ENCODE data around the gene MEN1.

MEN1 gene

DNA sequence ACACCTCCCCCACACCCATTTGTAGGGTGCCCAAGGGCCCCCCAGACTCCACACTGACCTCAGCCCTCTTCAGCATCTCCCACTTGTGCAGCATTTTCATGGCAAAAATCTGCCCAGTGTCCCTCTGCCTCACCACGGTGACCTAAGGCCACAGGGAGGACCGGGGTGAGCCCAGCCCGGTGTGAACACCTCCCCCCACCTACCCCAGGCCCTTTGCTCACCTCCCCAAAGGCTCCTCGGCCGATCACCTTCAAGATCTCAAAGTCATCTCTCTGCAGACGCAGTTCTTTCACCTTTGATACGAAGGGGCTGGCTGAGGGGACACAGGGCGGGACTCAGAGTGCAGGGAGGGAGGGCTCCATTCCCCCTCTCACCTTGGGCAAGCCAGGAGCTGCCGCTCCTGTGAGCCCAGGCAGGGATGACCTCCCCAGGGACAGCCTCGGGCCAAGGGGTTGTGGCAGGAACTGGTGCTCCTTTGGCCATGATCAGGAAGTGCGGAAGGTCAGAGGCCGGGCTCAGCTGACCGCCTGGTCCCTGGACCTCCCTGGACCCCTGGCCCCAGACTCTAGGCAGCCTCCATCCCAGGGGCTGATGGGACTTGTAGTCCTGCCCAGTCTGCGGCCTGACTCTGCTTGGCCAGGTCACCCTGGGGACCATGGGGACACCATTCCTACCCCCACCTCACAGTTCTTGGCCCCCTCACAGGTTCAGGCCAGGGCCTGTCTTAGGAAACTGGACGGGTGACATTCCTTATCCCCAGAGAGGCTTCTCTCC, 31.4 kb upstream of the MEN1 start:
- Mint-ChIP-seq H3K27me3 (no peaks in the 10 kb centered on the region), H3K27ac (no peak overlapping the region)

DNA sequence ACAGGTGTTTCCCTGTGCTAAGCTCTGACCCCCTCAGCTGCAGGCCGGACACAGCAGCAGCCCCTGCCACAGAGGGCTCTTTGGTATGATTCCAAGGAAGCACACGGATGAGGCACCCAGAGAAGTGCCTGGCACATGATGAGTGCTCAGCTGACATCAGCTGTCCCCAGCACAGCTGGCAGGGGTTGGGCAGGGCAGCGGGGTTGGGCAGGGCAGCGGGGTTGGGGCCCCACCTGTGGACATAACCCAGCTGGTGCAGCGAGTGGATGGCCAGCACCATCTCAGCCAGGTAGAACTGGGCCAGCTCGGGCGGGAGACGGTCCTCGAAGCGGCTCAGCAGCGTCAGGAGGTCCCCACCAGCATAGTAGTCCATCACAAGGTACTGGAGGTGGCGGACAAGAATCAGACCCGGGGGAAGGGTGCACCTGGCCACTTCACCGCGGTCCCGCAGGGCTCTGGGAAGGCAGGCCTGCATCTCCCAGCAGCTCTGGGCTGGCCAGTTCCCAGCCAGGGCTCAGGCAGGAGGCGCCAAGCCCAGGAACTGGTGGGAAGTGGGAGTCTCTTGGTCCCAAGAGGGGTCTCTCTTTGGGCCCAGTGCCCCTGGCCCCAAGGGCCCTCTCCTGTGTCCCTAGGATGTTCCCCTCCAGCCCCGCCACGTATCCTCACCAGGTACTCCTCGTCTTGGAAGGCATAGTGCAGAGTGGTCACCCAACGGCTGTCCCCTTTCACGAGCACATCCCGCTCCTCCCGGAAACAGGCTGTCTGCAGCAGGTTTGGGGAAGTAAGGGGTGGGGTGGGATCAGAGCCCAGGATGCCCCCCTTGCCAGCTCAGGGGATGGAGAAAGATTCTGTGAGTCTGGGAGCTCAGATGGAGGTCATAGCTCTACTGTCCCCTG, 29.8 kb upstream of the MEN1 start:
- ATAC-seq (ENCODE audit: low read depth) (no peak), DNase-seq (ENCODE audit: low spot score in 2 of 2) (no peak)
- no peak overlapping the region for H3K27ac Mint-ChIP-seq
- no peaks in the 10 kb centered on the region for H3K27me3 Mint-ChIP-seq
- no peaks in the 10 kb centered on the region for H3K9me3 Mint-ChIP-seq
- peaks cover 5% of the 10 kb centered on the region for H3K36me3 Mint-ChIP-seq
- no peak overlapping the region for H3K4me3 Mint-ChIP-seq
- peaks cover 12% of the 10 kb centered on the region for H3K4me1 Mint-ChIP-seq

More for the DNA sequence above, 31.4 kb upstream of the MEN1 start:
- H3K9me3 Mint-ChIP-seq: no peaks in the 10 kb centered on the region
- no peak for ATAC-seq (ENCODE audit: low read depth)
- no peak for DNase-seq (ENCODE audit: low spot score in 2 of 2)
- no peak overlapping the region for H3K4me3 Mint-ChIP-seq
- H3K4me1 Mint-ChIP-seq: peaks cover 14% of the 10 kb centered on the region
- H3K36me3 Mint-ChIP-seq: peaks cover 5% of the 10 kb centered on the region

DNA sequence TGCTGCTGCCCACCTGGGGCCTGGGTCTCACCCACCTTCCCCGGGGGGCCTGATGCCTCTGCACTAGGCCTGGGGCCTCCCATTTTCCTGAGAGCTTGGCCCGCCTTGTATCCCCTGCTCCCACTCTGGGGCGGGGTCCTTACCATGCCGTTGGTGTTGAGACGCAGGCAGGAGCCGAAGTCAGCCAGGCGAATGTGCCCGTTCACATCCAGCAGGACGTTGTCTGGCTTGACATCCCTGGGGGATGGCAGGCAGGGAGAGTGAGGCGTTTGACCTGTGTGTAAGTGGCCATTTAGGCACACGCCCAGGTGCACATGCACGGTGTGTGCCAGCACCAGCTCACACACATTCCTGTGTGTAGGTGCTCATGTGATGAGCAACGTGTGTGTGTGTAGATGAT, 29.0 kb upstream of the MEN1 start:
- no peak for ATAC-seq (ENCODE audit: low read depth)
- H3K36me3 Mint-ChIP-seq: peaks cover 6% of the 10 kb centered on the region

DNA sequence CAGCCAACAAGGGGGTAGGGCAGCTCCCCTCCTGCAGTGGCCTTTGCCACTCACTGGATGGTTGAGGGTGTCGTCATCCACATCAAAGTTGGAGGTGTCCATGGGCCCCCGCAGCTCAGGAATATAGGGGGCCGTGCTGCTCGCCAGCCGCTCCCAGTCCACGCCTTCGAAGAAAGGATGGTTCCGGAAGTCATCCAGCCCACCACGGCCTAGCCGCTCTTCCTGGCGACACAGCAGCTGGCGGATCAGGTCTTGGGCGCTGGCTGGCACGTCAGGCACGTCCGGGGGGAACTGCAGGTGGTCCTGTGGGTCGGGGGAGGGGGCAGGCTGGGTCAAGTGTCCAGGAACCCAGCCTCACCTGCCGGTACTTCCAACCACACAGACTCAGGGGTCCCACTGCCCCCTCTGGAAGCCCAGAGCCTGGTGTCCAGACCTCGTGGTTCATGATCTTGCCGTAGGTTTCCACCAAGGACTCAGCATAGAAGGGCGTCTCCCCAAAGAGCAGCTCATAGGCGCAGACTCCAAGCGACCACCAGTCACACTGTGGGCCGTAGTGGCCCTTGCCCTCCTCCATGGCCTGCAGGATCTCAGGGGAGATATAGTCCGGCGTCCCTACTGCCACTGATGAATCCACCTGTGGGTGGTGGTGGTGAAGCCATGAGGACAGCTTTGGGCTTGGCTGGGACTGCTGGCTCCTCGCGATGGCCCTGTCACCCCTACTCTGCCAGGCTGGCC, 28.4 kb upstream of the MEN1 start:
- H3K4me3 Mint-ChIP-seq: no peak overlapping the region
- ATAC-seq (ENCODE audit: low read depth): no peak
- no peaks in the 10 kb centered on the region for H3K27me3 Mint-ChIP-seq
- no peak for DNase-seq (ENCODE audit: low spot score in 2 of 2)
- no peaks in the 10 kb centered on the region for H3K9me3 Mint-ChIP-seq
- peaks cover 7% of the 10 kb centered on the region for H3K4me1 Mint-ChIP-seq
- H3K27ac Mint-ChIP-seq: no peak overlapping the region
- peaks cover 6% of the 10 kb centered on the region for H3K36me3 Mint-ChIP-seq

More for the DNA sequence above, 29.0 kb upstream of the MEN1 start:
- Mint-ChIP-seq H3K27ac (no peak overlapping the region), H3K9me3 (no peaks in the 10 kb centered on the region), H3K4me3 (no peak overlapping the region), H3K27me3 (no peaks in the 10 kb centered on the region), H3K4me1 (peaks cover 10% of the 10 kb centered on the region)
- DNase-seq (ENCODE audit: low spot score in 2 of 2): no peak

DNA sequence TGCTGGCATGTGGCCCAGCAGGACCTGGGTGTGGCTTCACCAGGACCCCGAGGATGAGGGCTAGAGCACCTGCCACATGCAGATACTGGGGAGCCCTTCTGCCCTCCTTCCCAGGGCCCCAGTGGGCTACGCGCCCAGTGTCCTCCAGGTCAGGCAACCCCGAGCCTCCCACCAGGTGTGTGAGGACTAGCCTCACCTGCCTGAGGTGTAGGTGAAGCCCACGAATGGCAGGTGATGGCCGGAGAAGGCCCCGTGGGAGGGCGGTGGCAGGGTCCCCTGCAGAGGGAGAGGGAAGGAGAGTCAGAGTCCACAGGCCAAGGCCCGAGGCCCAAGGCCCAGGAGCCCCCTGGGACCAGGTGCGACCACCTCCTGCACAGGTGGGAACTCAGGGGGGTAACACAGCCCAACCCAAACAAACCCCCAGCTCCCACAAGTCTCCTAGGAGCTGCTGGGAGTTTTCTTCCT, 27.6 kb upstream of the MEN1 start:
- Mint-ChIP-seq H3K4me3 (no peak overlapping the region), H3K36me3 (peaks cover 6% of the 10 kb centered on the region), H3K4me1 (peaks cover 2% of the 10 kb centered on the region), H3K27me3 (no peaks in the 10 kb centered on the region), H3K9me3 (no peaks in the 10 kb centered on the region), H3K27ac (no peak overlapping the region)
- no peak for DNase-seq (ENCODE audit: low spot score in 2 of 2)
- ATAC-seq (ENCODE audit: low read depth): no peak

DNA sequence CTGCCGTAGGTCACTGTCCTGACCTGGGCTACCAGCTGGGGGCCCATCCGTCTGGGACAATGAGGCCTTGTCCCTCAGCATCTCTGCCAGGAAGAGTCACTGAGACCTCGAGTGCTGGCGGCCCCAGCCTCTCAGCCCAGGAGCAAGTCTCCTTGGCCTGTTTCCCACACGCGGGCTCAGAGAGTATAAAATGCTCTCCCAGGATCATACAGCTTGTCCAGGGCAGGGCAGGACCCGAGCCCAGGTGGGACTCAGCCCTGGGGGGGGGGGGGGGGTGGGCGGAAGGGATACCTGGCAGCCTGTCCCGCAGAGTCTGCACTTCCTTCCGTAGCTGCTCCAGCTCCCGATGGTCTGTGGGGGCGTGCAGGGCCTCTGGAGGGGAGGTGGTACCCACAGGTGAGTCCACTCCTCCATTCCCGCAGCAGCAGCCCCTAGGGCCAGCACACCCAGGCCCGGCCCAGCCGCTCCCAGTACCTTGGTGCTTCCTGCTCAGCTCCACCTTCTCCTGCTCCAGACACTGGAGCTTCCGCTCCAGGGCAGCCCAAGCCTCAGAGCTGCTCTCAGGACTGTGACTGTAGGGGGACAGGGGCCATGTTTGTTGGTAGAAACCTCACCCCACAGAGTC, 26.2 kb upstream of the MEN1 start:
- DNase-seq (ENCODE audit: low spot score in 2 of 2): no peak
- Mint-ChIP-seq H3K36me3 (peaks cover 10% of the 10 kb centered on the region), H3K4me1 (peaks cover 2% of the 10 kb centered on the region), H3K9me3 (no peaks in the 10 kb centered on the region), H3K27me3 (no peaks in the 10 kb centered on the region), H3K4me3 (no peak overlapping the region), H3K27ac (no peak overlapping the region)
- no peak for ATAC-seq (ENCODE audit: low read depth)

DNA sequence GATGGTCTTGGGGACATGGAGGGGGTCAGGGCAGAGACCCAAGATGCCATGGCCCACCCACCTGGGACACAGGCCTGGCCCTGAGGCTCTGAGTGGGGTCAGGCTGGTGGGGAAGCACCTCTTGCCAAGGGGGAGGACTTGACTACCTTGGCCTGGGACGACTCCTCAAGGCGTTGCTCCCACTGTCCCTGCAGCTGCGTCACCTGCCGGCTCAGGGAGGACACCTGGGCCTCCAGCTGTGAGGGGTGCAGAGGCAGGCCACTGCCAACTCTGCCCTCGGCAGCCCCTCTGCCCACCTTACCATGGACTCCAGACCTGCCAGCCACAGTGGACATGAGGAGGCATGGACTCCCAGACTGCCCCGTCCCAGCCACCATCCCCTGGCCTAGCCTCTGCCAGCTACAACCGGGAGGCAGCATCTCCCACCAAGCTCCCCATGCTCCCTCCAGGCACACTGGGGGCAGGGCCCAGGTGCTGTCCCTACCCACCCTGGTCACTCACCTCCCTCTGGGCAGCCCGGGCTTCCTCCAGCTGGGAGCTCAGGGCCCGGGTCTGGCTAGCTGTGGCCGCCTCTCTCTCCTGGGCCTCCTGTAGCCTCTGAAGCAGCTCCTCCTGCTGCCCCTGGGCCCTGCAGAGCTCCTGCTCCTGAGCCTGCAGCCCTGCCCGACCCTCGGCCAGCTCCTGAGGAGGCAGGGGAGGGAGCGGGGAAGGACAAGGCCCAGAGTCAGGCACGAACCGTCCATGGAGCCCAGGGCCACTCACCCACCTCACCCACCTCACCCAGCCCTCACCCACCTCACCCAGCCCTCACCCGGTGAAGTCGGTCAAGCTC, 25.5 kb upstream of the MEN1 start:
- no peak for DNase-seq (ENCODE audit: low spot score in 2 of 2)

DNA sequence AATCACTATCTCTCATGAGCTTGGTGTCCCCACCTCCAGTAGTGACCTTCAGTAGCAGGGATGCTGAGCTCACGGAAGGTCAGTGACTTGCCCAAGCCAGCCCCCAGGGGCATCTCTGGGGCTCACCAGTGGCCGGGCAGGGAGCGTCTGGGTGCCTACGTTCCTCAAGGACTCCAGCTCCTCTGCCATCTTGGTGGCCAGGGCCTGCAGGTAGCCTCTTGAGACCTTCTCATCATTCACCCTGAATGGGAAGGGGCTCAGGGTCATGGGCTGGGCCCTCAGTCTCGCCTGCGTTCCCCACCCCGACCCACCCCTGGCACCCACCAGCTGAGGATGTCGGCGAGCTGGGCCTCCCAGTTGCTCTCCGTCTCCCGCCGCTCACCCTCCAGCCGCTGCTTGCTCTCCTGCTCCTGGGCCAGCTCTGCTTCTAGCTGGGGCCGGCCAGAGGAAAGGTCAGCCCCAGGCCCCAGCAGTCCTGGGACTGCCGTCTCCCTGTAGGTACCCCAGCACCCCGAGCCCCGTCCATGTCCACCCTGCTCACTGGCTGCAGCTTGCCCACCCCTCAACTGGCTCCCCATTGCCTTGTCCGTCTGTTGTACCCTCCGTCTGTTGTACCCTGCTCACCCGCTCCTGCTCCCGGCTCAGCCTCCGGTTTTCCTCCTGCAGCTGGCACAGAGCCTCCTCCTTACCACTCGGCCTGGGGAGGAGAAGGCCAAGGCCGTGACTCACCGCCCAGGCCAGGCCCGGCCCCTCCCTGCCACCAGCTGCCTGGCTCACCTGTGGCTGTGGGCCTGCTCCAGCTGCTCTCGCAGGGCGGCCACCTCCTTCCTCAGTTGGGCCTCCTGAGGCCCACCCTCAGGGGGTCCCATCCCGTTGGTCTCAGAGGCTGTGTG, 24.6 kb upstream of the MEN1 start:
- H3K27ac Mint-ChIP-seq: no peak overlapping the region
- peaks cover 2% of the 10 kb centered on the region for H3K4me1 Mint-ChIP-seq
- H3K27me3 Mint-ChIP-seq: no peaks in the 10 kb centered on the region
- no peak overlapping the region for H3K4me3 Mint-ChIP-seq
- no peaks in the 10 kb centered on the region for H3K9me3 Mint-ChIP-seq
- peaks cover 10% of the 10 kb centered on the region for H3K36me3 Mint-ChIP-seq
- no peak for ATAC-seq (ENCODE audit: low read depth)
- no peak for DNase-seq (ENCODE audit: low spot score in 2 of 2)

More for the DNA sequence above, 25.5 kb upstream of the MEN1 start:
- no peaks in the 10 kb centered on the region for H3K9me3 Mint-ChIP-seq
- H3K4me3 Mint-ChIP-seq: no peak overlapping the region
- H3K4me1 Mint-ChIP-seq: peaks cover 2% of the 10 kb centered on the region
- H3K27me3 Mint-ChIP-seq: no peaks in the 10 kb centered on the region
- no peak for ATAC-seq (ENCODE audit: low read depth)
- no peak overlapping the region for H3K27ac Mint-ChIP-seq
- peaks cover 10% of the 10 kb centered on the region for H3K36me3 Mint-ChIP-seq

DNA sequence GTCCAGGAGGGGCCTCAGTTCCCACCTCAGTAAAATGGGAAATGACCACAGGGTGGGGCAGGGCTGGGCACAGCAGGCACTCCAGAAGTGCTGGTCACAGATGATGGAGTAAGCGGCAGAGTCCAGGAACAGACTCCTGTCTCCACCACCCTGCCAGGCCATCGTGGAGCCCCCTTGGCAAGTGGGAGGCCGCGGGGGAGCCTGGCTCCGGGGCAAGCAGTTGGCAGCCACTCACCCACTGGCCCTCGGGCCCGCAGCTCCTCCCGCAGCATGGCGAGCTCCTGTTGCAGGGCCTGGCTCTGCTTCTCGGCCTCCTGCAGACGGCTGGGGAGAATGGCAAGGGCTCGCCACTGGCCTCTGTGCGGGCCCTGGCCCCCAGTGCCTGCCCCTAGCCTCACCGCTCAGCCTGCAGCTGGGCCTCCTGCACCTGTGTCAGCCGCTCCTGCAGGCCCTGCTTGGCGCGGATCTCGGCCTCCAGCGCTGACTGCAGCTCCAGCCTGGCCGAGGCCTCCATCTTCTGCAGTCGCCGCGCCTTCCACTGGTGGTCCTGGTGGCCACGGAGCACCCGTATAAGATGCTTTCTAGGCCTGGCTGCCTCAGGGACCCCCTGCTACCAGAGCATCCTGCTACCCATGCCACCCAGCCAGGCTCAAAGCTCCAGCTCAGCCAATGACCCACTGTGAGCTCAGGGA, 23.8 kb upstream of the MEN1 start:
- H3K36me3 Mint-ChIP-seq: peaks cover 6% of the 10 kb centered on the region
- no peak for DNase-seq (ENCODE audit: low spot score in 2 of 2)
- no peaks in the 10 kb centered on the region for H3K9me3 Mint-ChIP-seq
- H3K27ac Mint-ChIP-seq: no peak overlapping the region
- ATAC-seq (ENCODE audit: low read depth): no peak
- no peak overlapping the region for H3K4me3 Mint-ChIP-seq
- H3K27me3 Mint-ChIP-seq: no peaks in the 10 kb centered on the region
- no peaks in the 10 kb centered on the region for H3K4me1 Mint-ChIP-seq

DNA sequence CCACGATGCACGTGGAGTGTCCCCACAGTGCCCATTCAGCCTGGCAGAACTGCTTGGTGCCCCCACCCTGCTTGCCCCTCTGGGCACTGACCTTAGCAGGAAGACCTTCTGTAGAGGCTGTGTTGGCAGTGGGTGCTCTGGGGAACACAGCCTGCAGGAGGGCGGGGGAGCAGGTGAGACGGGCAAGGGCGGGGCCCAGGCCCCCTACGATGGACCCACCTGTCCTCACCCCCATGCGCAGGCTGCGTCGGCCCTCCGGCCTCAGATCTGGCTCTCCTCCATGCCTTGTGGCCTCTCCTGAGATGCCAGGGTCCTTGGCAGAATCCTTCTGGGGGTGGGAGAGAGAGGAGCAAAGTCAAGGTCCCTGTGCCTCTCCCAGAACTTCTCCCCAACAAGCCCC, 23.2 kb upstream of the MEN1 start:
- ATAC-seq (ENCODE audit: low read depth) (no peak), DNase-seq (ENCODE audit: low spot score in 2 of 2) (no peak)
- Mint-ChIP-seq H3K9me3 (no peaks in the 10 kb centered on the region), H3K4me1 (peaks cover 2% of the 10 kb centered on the region), H3K27ac (no peak overlapping the region), H3K4me3 (no peak overlapping the region), H3K36me3 (peaks cover 8% of the 10 kb centered on the region), H3K27me3 (no peaks in the 10 kb centered on the region)

DNA sequence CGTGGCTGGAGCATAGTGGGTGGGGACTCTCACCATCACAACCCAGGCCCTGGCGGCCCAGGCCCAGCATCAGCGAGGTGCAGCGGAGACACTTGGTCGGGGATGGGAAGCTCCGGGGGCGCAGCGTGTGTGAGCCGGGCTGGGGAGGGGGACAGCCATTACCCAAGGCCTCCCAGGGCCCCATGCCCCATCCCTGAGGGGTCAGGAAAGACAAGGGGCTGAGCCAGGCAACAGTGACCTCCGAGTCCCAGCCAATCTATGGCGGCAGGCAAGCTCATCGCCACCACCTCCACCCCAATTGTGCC, 22.8 kb upstream of the MEN1 start:
- Mint-ChIP-seq H3K27ac (no peak overlapping the region), H3K9me3 (no peaks in the 10 kb centered on the region), H3K4me1 (peaks cover 2% of the 10 kb centered on the region), H3K27me3 (no peaks in the 10 kb centered on the region), H3K36me3 (peaks cover 9% of the 10 kb centered on the region), H3K4me3 (no peak overlapping the region)
- ATAC-seq (ENCODE audit: low read depth): no peak
- no peak for DNase-seq (ENCODE audit: low spot score in 2 of 2)
